ENCODE measurements around the gene DMRTA1.

DMRTA1 gene, protein sequence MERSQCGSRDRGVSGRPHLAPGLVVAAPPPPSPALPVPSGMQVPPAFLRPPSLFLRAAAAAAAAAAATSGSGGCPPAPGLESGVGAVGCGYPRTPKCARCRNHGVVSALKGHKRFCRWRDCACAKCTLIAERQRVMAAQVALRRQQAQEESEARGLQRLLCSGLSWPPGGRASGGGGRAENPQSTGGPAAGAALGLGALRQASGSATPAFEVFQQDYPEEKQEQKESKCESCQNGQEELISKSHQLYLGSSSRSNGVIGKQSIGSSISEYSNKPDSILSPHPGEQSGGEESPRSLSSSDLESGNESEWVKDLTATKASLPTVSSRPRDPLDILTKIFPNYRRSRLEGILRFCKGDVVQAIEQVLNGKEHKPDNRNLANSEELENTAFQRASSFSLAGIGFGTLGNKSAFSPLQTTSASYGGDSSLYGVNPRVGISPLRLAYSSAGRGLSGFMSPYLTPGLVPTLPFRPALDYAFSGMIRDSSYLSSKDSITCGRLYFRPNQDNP

GRCh38 chr9:22446589-22446949 lies at the start of gene DMRTA1:
DMRTA1 (plus strand) TSS chr9:22446824; CDS start chr9:22447066, 242 bp downstream.
- H3K27ac ChIP-seq, result no peak within 1 kb of the TSS
- no peaks in the 10 kb centered on the region for H3K36me3 ChIP-seq (replicated peaks)
- in situ Hi-C loops (cut with HindIII; ENCODE audit: low pct_ligation_motif_present, low sequenced_read_pairs), result no loop called here
- H3K4me3 ChIP-seq (ENCODE audit: low read depth, low read length), result peak within 1 kb of the TSS; percentile 72
- peaks cover 15% of the 10 kb centered on the region for H3K27me3 ChIP-seq (replicated peaks)
- DNase-seq, result peak; percentile 51
- TF ChIP-seq, protein P1, sequence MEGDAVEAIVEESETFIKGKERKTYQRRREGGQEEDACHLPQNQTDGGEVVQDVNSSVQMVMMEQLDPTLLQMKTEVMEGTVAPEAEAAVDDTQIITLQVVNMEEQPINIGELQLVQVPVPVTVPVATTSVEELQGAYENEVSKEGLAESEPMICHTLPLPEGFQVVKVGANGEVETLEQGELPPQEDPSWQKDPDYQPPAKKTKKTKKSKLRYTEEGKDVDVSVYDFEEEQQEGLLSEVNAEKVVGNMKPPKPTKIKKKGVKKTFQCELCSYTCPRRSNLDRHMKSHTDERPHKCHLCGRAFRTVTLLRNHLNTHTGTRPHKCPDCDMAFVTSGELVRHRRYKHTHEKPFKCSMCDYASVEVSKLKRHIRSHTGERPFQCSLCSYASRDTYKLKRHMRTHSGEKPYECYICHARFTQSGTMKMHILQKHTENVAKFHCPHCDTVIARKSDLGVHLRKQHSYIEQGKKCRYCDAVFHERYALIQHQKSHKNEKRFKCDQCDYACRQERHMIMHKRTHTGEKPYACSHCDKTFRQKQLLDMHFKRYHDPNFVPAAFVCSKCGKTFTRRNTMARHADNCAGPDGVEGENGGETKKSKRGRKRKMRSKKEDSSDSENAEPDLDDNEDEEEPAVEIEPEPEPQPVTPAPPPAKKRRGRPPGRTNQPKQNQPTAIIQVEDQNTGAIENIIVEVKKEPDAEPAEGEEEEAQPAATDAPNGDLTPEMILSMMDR (IDR thresholded peaks at IDR 0.05; ENCODE audit: low read depth, low read length, missing control alignments), result no peak

DNA sequence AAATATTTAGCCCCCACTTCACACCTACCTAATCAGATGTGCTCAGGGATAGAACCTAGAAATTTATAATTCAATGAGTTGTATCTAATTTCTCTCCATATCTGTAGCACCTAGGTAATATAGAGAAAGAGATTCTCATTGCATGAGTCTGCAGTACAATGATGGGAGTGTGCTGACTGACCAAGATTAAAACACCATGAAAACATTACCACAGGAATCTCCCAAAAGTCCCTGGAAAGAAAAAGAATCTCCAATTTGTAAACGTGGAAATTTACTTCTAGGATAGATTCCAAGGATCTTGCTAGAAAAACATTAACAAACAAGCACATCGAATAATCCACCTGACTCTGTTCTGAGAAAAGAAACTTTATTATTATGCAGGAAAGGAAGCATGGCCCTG lies 45.0 kb upstream of the DMRTA1 start:
- DNase-seq, result no peak
- Histone ChIP-seq H3K4me3 (ENCODE audit: low read depth, low read length) (no peak overlapping the region), H3K27ac (no peak overlapping the region), H3K27me3 (replicated peaks) (no peaks in the 10 kb centered on the region), H3K36me3 (replicated peaks) (no peaks in the 10 kb centered on the region)
- in situ Hi-C loops (cut with HindIII; ENCODE audit: low pct_ligation_motif_present, low sequenced_read_pairs), result no loop called here
- TF ChIP-seq, protein P1 (IDR thresholded peaks at IDR 0.05; ENCODE audit: low read depth, low read length, missing control alignments), result no peak

DNA sequence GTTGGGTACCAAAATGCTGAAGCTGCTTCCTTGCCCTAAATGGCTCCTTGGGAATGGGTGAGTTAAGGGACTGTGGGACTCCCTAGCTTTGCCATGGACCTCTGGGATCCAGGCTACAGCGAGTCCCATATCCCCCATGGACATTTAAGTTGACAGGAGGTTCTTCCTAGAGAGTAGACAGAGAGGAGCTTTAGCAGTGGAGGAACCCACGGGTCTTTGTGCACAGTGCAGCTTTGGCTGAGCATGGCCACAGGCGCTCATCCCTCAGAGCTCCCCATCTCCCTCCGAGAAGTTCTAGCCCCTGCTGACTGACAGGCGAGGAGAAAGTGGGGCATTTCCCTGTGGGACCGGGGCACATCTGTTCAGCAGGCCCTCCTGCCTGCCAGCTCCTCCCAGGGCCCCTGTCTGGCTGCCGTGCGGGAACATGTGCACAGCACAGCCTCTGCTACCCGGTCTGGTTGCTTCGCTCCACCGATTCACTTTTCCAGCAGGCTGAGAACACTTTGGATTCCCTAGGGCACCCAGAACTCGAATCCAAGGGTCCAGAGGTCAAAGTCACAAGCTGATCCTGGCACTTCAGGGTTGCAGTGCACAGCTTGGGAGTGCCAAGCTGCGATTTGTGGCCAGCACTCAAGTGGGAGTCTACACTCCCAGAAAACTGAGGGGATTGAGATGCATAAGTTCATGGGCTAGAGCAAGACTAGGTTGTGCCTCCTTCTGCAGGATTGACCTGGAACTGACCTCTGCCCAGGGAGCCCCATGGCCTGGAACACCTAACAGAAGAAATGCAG lies 40.6 kb upstream of the DMRTA1 start:
- TF ChIP-seq, protein P1 (IDR thresholded peaks at IDR 0.05; ENCODE audit: low read depth, low read length, missing control alignments), result no peak
- Histone ChIP-seq H3K27me3 (replicated peaks) (no peaks in the 10 kb centered on the region), H3K36me3 (replicated peaks) (no peaks in the 10 kb centered on the region), H3K4me3 (ENCODE audit: low read depth, low read length) (no peak overlapping the region), H3K27ac (no peak overlapping the region)
- in situ Hi-C loops (cut with HindIII; ENCODE audit: low pct_ligation_motif_present, low sequenced_read_pairs), result no loop called here
- DNase-seq, result no peak

- H3K36me3 ChIP-seq (replicated peaks), result no peaks in the 10 kb centered on the region
- H3K27ac ChIP-seq, result no peak overlapping the region
- H3K4me3 ChIP-seq (ENCODE audit: low read depth, low read length), result no peak overlapping the region
- H3K27me3 ChIP-seq (replicated peaks), result no peaks in the 10 kb centered on the region
- DNase-seq, result no peak
- TF ChIP-seq, protein P1 (IDR thresholded peaks at IDR 0.05; ENCODE audit: low read depth, low read length, missing control alignments), result no peak
- in situ Hi-C loops (cut with HindIII; ENCODE audit: low pct_ligation_motif_present, low sequenced_read_pairs), result no loop called here
Observed at GRCh38 chr9:22413884-22414283, 32.7 kb upstream of the DMRTA1 start.

- peak overlapping the region; percentile 47 for H3K27ac ChIP-seq
- H3K4me3 ChIP-seq (ENCODE audit: low read depth, low read length), result no peak overlapping the region
- in situ Hi-C loops (cut with HindIII; ENCODE audit: low pct_ligation_motif_present, low sequenced_read_pairs), result no loop called here
- H3K27me3 ChIP-seq (replicated peaks), result no peaks in the 10 kb centered on the region
- no peak for DNase-seq
- H3K36me3 ChIP-seq (replicated peaks), result no peaks in the 10 kb centered on the region
- TF ChIP-seq, protein P1 (IDR thresholded peaks at IDR 0.05; ENCODE audit: low read depth, low read length, missing control alignments), result no peak
Observed at GRCh38 chr9:22415941-22416691, 30.5 kb upstream of the DMRTA1 start.
